Measurements from ENCODE around the gene NAP1L4.

NAP1L4 gene

DNA sequence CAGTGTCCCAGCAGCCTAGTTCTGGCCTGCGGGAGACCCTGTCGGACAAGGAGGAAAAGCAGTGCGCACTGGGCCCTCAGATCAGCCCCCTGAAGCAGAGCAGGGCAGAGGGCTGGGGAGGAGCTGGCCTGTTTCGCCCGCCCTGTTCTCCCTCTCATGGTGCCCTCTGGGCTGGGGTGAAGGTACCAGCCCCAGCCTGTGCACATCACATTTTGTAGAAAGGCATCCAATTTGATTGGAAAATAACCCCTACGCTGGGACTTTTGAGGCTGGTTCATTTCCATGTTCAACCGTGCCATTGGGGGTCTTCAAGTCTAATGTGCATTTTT lies 832 bp upstream of the NAP1L4 start:
- DNase-seq, result no peak

GRCh38 chr11:2991452-2992233 lies 486 bp downstream of the NAP1L4 start:
- peak; percentile 52 for DNase-seq

- DNase-seq, result peak; percentile 5
Measured at GRCh38 chr11:2990617-2991451, 1.3 kb downstream of the NAP1L4 start.

- DNase-seq, result no peak
Measured at GRCh38 chr11:2989551-2989950, 2.6 kb downstream of the NAP1L4 start.

- DNase-seq, result no peak
Measured at GRCh38 chr11:2989006-2989405, 3.1 kb downstream of the NAP1L4 start.

- DNase-seq, result no peak
Measured at GRCh38 chr11:2987881-2988861, 4.0 kb downstream of the NAP1L4 start.

GRCh38 chr11:2983908-2984307 lies 8.2 kb downstream of the NAP1L4 start:
- DNase-seq, result no peak

DNA sequence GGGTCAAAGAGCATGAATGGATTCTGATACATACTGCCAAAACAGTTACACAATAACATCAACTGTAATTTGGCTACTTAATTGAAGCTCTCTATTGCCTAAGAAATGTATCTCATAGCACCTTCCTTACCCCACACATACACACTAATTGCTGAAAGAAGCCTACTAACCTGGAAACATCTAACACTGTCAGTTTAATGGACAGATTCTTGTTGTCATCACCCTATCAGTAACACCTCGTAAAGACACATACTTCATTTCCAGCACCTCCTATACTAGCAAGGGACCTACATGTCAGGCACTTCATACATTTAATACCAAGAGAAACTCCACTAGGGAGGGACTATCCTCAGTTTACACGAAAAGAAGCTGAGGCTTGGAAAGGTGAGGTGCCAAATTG lies 9.9 kb downstream of the NAP1L4 start:
- DNase-seq, result no peak

DNA sequence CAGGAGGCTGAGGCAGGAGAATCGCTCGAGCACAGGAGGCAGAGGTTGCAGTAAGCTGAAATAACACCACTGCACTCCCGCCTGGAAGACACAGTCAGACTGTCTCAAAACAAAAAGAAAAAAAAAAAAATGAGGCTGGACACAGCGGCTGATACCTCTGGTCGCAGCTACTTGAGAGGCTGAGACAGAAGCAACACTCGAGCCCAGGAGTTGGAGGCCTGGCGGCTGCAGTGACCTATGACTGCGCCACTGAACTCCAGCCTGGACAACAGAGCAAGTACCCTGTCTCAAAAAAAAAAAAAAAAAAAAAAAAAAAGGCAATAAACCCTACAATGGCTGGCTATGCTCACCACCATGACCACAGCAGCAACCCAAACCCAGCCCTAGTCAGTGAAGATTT lies 11.0 kb downstream of the NAP1L4 start:
- no peak for DNase-seq

- DNase-seq, result no peak
Measured at GRCh38 chr11:2980168-2980840, 11.8 kb downstream of the NAP1L4 start.

DNA sequence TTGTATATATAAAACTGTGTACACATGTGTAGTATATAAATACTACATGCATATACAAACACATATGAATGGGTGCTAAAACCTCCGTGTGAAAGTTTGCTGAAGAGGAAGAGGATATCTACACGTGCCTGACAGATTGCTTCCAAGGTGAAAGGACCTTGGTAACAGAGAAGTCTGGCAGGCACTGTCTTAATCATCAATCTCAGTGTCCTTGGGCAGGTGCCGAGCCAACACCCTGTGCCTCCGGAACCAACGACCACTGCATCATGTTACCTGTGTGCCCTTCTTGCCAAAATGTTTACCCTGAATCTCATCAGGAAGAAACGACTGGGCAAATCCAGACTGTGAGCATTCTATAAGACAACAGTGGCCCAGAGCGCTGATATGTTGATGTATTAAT lies 15.0 kb downstream of the NAP1L4 start:
- DNase-seq, result no peak

GRCh38 chr11:2976294-2977063 lies 15.7 kb downstream of the NAP1L4 start:
- no peak for DNase-seq

GRCh38 chr11:2975594-2975993 lies 16.5 kb downstream of the NAP1L4 start:
- DNase-seq, result no peak

DNA sequence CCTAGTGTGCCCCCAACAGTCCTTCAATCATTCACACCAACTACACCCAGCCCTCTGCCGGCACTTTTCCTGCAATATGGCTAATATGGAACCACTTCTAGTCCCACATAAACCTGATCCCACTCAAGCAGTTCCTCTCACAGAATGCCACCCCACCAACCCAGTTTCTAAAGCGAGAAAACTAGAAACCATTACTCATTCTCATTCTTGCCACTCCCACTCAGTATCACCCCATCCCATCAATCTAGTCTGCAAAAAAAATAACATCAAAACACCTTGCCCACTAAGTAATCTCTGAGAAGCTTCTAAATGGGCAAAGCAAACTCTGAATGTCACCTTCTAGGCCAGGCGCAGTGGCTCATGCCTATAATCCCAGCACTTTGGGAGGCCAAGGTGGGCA lies 17.9 kb downstream of the NAP1L4 start:
- DNase-seq, result no peak

DNA sequence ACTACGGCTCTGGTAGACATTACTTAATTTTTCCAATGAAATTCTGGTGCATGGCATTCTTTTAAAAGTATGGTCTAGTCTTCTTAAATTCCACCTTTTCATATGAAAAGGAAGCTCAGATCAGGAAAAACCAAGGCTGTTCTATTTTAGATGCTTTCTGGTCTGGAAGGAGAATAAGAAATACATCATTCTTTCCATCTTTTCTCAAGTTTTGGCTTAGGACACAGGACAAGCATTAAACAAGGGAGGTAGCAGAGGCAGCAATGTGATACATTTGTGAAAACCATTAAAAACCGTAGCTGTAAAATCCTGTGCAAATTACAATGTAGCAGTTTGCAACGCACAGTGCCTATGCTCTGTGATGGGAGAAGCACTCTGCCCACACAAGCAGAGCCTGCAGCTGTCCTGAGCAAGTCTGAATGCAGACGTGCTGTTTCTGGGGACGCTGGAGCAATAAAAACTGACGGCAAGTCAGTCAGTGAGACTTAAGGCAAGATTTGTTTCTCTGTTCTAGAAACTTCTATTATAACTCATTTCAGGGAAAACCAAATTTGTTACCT lies 23.7 kb downstream of the NAP1L4 start:
- DNase-seq, result no peak

DNA sequence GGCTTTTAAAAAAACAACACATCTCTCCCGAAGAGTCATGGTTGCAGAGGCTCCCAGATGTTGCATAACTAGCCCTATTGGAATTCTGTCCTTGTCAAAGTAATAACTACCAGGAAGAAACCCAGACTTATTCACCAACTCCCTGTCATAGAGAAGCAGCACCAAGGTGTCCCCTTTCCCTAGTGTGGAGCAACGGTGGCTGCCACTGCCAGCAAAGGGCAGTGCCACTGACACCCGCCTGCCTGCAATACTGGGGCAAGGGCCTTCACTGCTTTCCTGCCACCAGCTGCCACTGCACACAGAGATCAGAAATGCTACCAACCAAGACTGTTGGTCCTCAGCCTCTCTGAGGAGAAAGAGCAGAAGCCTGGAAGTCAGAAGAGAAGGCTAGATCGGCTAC lies 27.3 kb downstream of the NAP1L4 start:
- no peak for DNase-seq

GRCh38 chr11:2963761-2964160 lies 28.4 kb downstream of the NAP1L4 start:
- DNase-seq, result no peak

GRCh38 chr11:2963112-2963754 lies 28.9 kb downstream of the NAP1L4 start:
- DNase-seq, result no peak

GRCh38 chr11:2961080-2961479 lies 31.0 kb downstream of the NAP1L4 start:
- no peak for DNase-seq

- no peak for DNase-seq
Measured at GRCh38 chr11:2960139-2960538, 32.0 kb downstream of the NAP1L4 start.

GRCh38 chr11:2958251-2958650 lies 33.9 kb downstream of the NAP1L4 start:
- no peak for DNase-seq
